K562 treated with DMSO at 1 percent for 12 hours (cell line): ENCODE data around the gene WDR35. TPM values are rescaled to one million over a fixed set of nuclear protein-coding genes. Genes with fewer than 3 reads are reported as not detected.

Experiments
- total RNA-seq: library from RNA; unstranded; fragments of 300-600 nt; gene quantifications from 2 replicates; pipeline ENCODE4 v1.2.3, GENCODE V29; 2022; ENCODE audit not compliant: insufficient read depth

Gene WDR35
- total RNA-seq = 0.49 and 1.6 TPM in 2 replicates

GRCh38 chr2:19989667-19990415 lies at the start of gene WDR35:
TSS of gene WDR35 (minus strand) at chr2:19990105. CDS start at chr2:19990015, 90 bp downstream.

GRCh38 chr2:20012282-20013125 lies 22.6 kb upstream of the WDR35 start, which contains the start of gene MATN3:
TSS of gene MATN3 (minus strand) at chr2:20012668. CDS start at chr2:20012631, 37 bp downstream.

GRCh38 chr2:19901442-19902215 lies 88.3 kb downstream of the WDR35 start, which contains the start of gene TTC32:
TSS of gene TTC32 (minus strand) at chr2:19901983. CDS start at chr2:19901854, 129 bp downstream.

Other genes with a start within 250 kb of the WDR35 start
- 14.3 and 23.8 TPM in 2 replicates for gene TTC32, start 88.1 kb downstream of the WDR35 start, total RNA-seq
- not detected in 2 replicates for gene MATN3, start 22.6 kb upstream of the WDR35 start, total RNA-seq
- 72.1 and 93.5 TPM in 2 replicates for gene LAPTM4A, start 61.5 kb upstream of the WDR35 start, total RNA-seq
- gene SDC1, start 235.0 kb upstream of the WDR35 start, total RNA-seq = 0.49 TPM in 1 of 2 replicates, not detected in the other